T-helper 1 cell treated with Interleukin-12 subunit alpha and Interleukin-12 subunit beta and Interleukin-4 antibody, amounts not matched to agents 30 μg/mL and 1 μg/mL, for 36 hours (primary cell): ENCODE data around the gene RYR3.

ENCODE experiments used
- H3K27ac Mint-ChIP-seq: one replicate; pipeline ENCODE4 v1.8.0; 2021; ENCODE audit warnings: mild to moderate bottlenecking, mixed read lengths
- H3K27me3 Mint-ChIP-seq: one replicate; pipeline ENCODE4 v1.8.0; 2021; ENCODE audit warnings: low read depth, mixed read lengths
- H3K36me3 Mint-ChIP-seq: one replicate; pipeline ENCODE4 v1.8.0; 2021; ENCODE audit warnings: low read depth, mixed read lengths
- H3K4me1 Mint-ChIP-seq: one replicate; pipeline ENCODE4 v1.8.0; 2021; ENCODE audit warnings: low read depth, mixed read lengths
- H3K4me3 Mint-ChIP-seq: one replicate; pipeline ENCODE4 v1.8.0; 2021; ENCODE audit warnings: mild to moderate bottlenecking, moderate library complexity, mixed read lengths
- H3K9me3 Mint-ChIP-seq: one replicate; pipeline ENCODE4 v1.8.0; 2021; ENCODE audit warnings: mixed read lengths

The RYR3 gene

DNA sequence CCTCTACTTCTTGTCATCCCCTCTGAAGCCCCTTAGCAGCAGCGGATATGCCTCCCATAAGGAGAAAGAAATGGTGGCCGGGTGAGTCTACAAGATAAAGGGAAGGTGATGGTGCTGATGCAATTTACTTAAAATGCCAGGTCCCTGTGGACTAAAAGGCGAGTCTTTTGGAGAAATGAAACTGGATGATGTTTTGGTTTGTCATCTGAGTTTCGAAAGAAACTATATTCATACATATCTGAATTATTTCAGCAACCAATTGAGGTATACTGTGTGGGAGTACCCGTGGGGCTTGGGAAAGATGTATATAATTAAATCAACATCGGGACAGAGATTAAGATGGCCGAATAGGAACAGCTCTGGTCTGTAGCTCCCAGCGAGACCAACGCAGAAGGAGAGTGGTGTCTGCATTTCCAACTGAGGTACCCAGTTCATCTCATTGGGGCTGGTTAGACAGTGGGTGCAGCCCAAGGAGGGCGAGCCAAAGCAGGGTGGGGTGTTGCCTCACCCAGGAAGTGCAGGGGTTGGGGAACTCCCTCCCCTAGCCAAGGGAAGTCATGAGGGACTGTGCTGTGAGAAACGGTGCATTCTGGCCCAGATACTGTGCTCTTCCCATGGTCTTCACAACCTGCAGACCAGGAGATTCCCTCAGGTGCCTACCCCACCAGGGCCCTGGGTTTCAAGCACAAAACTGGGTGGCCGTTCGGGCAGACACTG is 446.9 kb downstream of the RYR3 start:
- Mint-ChIP-seq H3K9me3 (no peaks in the 10 kb centered on the region), H3K36me3 (no peaks in the 10 kb centered on the region), H3K4me3 (no peak overlapping the region), H3K27ac (no peak overlapping the region), H3K4me1 (no peaks in the 10 kb centered on the region), H3K27me3 (peaks cover 6% of the 10 kb centered on the region)

DNA sequence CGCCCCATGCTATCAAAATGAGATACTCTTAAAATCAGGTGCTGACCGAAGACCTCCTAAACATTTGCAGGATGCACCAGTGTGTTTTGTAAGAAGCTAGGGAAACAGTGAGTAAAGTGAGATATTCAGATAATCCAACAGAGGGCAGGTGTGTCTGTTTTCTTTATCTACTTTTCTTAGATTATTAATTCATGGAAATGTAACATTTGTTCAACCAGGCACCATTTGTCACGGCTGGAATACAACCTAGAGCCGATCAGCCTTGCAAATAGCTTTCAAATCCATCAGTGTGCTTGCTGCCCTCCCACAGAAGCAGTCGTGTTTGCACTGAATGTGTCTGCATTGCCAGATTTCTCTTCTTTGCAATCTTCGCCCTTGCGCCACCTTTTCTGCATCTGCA is 455.6 kb downstream of the RYR3 start:
- Mint-ChIP-seq H3K27me3 (no peaks in the 10 kb centered on the region), H3K27ac (no peak overlapping the region), H3K9me3 (no peaks in the 10 kb centered on the region), H3K36me3 (no peaks in the 10 kb centered on the region), H3K4me3 (no peak overlapping the region), H3K4me1 (no peaks in the 10 kb centered on the region)

DNA sequence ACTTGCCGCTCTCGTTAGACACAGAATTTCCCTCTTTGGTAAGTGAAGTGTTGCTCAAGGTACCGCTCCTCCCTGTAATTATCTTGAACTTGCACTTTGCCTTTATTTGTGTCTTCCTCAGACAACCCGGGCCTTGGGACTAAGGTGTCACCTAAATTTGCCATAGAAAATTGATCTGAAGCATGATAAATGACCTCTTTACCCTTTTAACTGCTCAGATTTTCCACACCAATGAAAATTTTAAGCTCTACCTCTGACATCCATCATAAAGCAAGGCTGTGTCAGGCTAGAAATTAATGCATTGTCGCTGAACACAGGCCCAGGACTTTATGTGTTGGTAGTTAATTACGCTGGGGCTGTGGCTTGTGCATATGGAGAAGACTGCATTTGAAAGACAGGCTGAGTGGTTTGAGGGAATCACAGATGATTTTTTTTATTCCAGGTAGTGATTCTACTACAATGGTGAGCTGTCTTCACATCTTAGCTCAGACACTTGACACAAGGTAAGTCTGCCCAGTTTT is 458.0 kb downstream of the RYR3 start:
- no peak overlapping the region for H3K27ac Mint-ChIP-seq
- H3K27me3 Mint-ChIP-seq: no peaks in the 10 kb centered on the region
- no peaks in the 10 kb centered on the region for H3K36me3 Mint-ChIP-seq
- H3K4me3 Mint-ChIP-seq: no peak overlapping the region
- no peaks in the 10 kb centered on the region for H3K4me1 Mint-ChIP-seq
- no peaks in the 10 kb centered on the region for H3K9me3 Mint-ChIP-seq

DNA sequence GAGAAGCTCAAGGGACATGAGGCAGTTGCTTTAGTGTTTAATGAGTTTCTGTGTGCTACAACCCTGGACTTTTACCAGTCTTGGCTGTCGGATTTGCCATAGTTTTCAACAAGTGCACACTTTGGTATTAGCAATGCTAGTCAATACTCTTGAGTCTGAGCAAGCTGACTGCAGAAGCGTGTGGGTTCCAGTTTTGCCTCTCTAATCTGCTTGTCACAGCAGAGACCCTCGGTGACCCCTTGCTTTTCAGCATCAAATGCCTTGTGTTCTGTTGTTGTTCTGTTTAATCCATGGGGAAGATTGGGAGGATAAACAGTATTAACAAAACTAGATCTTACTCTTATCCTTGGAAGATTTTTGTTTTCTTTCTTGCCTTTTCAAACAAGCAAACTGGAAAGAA is 463.2 kb downstream of the RYR3 start:
- Mint-ChIP-seq H3K4me3 (no peak overlapping the region), H3K27me3 (peaks cover 7% of the 10 kb centered on the region), H3K4me1 (no peaks in the 10 kb centered on the region), H3K27ac (no peak overlapping the region), H3K36me3 (no peaks in the 10 kb centered on the region), H3K9me3 (no peaks in the 10 kb centered on the region)

DNA sequence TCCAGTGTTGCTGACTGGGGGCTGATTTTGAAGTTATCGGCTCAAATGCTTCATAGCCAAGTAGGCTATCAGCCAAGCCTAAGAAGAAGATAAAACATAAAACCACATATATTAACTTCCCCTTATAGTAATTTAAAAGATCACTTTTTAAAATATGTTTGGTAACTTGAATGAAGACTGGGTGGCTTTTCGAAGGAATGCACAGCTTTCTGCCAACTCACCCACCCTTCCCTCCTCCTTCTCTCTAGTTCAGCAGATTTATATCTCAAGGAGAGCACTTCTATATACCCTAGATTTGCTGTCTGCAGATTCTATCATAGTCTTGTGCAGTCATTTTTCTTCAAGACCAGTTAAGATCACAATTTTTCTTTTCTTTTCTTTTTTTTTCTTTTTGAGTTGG is 468.1 kb downstream of the RYR3 start:
- no peaks in the 10 kb centered on the region for H3K9me3 Mint-ChIP-seq
- H3K27me3 Mint-ChIP-seq: peaks cover 6% of the 10 kb centered on the region
- H3K36me3 Mint-ChIP-seq: no peaks in the 10 kb centered on the region
- H3K27ac Mint-ChIP-seq: no peak overlapping the region
- H3K4me3 Mint-ChIP-seq: no peak overlapping the region
- no peaks in the 10 kb centered on the region for H3K4me1 Mint-ChIP-seq

DNA sequence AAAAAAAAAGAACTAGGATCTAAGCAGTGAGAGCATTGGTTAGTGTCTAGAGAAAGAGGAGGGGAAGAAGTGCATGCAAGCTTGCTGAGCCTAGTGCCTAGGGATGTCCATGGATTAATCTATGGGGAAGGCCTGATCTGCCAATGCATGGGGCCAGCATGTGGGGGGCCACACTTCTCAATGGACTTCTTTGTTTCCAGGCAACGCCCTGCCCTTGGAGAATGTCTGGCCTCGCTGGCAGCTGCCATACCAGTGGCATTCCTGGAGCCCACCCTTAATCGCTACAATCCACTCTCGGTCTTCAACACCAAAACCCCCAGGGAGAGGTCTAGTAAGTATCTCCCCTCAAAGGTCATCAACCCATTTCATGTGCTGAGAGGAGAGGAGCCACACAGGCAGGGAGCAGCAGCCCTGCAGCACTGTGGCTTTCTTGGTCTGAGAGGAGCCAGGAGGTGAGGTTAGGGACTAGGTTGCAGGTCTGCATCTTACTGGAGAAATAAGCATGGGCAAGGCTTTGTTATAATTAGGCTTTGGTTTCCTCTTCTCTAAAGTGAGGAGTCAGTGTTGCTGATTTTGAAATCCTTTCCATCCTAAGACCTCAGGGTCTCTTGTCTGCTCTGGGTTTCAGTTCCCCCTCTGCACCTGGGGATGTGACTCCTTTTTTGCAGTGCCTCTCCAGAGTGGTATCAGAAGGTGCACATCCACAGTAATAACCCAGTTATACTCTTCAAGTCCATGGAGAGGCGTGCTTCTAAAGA is 469.4 kb downstream of the RYR3 start:
- Mint-ChIP-seq H3K27me3 (peaks cover 4% of the 10 kb centered on the region), H3K9me3 (no peaks in the 10 kb centered on the region)

DNA sequence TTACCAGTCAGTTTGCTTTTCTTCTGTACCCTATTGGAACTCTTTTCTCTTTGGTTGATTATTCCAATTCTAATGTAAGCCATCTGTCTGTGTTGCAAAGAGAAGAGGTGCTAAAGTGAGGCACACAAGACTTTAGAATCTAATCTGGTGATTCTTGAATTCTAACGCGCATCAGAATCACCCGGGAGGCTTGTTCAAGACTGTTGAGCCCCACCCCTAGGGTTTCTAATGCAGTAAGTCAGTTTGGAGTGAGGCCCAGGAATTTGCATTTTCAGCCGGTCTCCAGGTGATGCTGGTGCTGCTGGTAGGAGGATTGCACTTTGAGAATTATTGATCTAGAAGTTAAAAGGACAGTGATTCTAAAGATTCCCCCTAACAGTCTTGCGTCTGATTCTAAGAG is 472.2 kb downstream of the RYR3 start:
- Mint-ChIP-seq H3K27me3 (no peaks in the 10 kb centered on the region), H3K9me3 (no peaks in the 10 kb centered on the region), H3K27ac (no peak overlapping the region), H3K4me3 (no peak overlapping the region), H3K4me1 (no peaks in the 10 kb centered on the region), H3K36me3 (no peaks in the 10 kb centered on the region)

More for the DNA sequence above, 469.4 kb downstream of the RYR3 start:
- Mint-ChIP-seq H3K36me3 (no peaks in the 10 kb centered on the region), H3K4me1 (no peaks in the 10 kb centered on the region), H3K4me3 (no peak overlapping the region), H3K27ac (no peak overlapping the region)

DNA sequence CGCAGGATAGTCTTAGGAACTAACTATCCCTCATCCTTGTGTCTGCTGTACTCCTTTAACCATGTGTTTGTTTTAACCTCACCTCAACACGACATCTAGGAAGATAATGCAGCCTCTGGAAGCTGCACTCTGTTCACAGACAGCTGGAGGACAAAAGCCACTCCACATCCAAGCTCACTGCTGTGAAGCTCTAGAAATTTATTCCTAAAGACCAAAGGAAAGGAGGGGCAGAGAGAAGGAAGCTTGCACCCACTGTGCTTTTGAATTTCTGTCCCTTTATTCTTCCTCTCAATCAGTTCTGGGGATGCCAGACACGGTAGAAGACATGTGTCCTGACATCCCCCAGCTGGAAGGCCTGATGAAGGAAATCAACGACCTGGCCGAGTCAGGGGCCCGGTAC is 474.6 kb downstream of the RYR3 start:
- Mint-ChIP-seq H3K4me1 (peaks cover 5% of the 10 kb centered on the region), H3K4me3 (no peak overlapping the region), H3K9me3 (no peaks in the 10 kb centered on the region), H3K27me3 (no peaks in the 10 kb centered on the region), H3K27ac (no peak overlapping the region), H3K36me3 (no peaks in the 10 kb centered on the region)

DNA sequence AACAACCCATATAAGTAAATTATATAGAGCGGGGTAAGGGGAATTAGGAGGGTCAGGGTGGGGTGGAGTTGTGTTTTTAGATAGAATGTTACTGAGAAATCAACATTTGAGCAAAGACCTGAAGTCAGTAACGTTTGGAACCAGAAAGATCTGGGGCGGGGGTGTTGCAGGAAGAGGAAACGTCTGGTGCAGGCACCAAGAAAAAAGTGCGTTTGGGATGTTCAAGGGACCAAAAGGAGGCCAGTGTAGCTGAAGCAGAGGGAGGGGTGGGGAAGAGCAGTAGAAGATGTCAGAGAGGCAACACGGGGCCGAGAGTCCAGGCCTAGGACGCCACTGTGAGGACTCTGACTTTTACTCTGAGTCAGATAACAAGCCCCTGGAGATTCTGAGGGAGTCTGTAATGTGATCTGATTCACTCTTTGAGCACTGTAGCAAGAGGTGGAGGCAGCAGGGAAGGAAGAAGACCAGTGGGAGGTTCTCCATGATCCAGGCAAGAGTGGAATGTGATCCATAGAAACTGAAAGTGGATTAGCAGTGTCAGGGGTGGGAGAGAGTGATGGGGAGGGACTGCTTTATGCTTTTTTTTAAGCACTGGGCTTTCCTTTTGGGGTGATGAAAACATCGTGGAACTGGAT is 478.3 kb downstream of the RYR3 start:
- H3K27ac Mint-ChIP-seq: no peak overlapping the region
- H3K4me3 Mint-ChIP-seq: no peak overlapping the region
- H3K4me1 Mint-ChIP-seq: peaks cover 5% of the 10 kb centered on the region
- no peaks in the 10 kb centered on the region for H3K27me3 Mint-ChIP-seq
- H3K9me3 Mint-ChIP-seq: no peaks in the 10 kb centered on the region
- no peaks in the 10 kb centered on the region for H3K36me3 Mint-ChIP-seq

DNA sequence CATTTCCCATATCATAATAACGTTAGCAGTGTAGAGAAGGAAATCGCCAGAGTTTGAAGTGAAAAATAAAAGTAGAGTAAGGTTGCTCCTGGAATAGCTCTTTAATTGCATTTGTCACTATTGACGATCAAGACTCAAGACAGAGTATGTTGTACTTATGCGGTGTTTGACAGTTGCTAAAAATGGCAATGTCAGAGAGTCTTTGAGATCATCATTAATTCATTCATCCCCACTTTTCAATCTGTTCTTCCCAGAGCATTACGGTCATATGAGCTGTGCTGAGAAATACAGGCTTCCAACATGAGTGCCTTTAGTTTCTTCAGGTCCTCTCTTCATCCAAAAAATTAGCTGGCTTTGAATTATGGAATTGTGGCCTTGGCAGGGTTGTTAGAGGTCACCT is 483.7 kb downstream of the RYR3 start:
- Mint-ChIP-seq H3K27ac (no peak overlapping the region), H3K9me3 (no peaks in the 10 kb centered on the region)

DNA sequence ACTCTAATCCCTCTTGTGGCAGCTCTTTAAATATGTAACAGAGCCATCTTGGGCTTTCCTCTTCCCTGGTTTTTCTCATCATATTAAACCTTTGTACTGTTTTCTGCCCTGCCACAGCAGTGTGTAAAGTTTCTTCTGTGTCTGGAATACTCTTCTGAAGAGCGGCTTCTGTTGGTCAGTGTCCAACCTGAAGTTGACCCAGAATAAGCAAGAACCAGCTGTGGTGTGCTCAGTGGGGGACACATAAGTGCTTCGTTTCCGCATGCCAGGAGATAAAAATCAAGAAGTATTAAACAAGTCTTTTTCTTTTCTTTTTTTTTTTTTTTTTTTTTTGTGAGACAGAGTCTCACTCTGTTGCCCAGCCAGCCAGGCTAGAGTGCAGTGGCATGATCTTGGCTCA is 484.3 kb downstream of the RYR3 start:
- H3K4me3 Mint-ChIP-seq: no peak overlapping the region

More for the DNA sequence above, 483.7 kb downstream of the RYR3 start:
- H3K4me3 Mint-ChIP-seq: no peak overlapping the region
- no peaks in the 10 kb centered on the region for H3K36me3 Mint-ChIP-seq
- no peaks in the 10 kb centered on the region for H3K4me1 Mint-ChIP-seq
- no peaks in the 10 kb centered on the region for H3K27me3 Mint-ChIP-seq

DNA sequence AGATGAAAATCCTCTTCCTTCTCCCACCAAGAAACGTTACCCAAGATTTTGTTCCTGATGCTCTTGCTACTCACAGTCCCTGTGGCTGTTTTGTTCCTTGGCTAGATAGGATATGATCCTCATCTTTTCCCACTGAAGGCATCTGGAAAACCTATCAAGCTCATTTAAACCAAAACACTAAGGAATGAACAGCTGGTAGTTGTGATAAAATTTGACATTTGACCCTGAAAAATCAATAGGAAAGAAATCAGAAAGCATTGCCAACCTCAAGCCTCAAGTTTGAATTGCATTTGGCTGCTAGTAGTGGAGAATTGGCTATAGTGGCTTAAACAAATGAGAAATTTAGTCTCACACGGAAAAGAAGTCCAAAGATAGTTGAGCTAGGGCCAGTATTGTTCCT is 486.9 kb downstream of the RYR3 start:
- H3K27ac Mint-ChIP-seq: no peak overlapping the region
- H3K36me3 Mint-ChIP-seq: no peaks in the 10 kb centered on the region

More for the DNA sequence above, 484.3 kb downstream of the RYR3 start:
- no peaks in the 10 kb centered on the region for H3K27me3 Mint-ChIP-seq
- H3K27ac Mint-ChIP-seq: no peak overlapping the region
- no peaks in the 10 kb centered on the region for H3K9me3 Mint-ChIP-seq
- H3K36me3 Mint-ChIP-seq: no peaks in the 10 kb centered on the region
- H3K4me1 Mint-ChIP-seq: no peaks in the 10 kb centered on the region

DNA sequence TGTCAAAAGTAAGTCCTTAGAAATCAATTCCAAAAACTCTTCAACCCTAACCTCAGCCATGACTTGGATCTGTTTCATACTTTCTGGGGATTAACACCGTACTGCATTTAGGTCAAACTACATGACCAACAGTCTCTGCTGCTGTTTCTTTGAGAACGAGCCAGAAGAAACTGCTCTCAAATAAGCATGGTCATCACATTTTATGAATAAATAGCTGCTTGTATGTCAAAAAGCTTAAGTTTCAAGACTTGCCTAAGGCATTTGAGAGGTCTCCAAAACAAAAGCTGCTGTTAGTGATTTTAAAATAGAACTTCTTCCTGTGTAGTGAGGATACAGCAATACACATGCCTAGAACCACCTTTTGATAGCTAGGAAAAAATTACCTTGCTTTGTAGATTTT is 491.2 kb downstream of the RYR3 start:
- Mint-ChIP-seq H3K27ac (no peak overlapping the region), H3K4me1 (no peaks in the 10 kb centered on the region), H3K27me3 (peaks cover 7% of the 10 kb centered on the region), H3K9me3 (no peaks in the 10 kb centered on the region), H3K36me3 (no peaks in the 10 kb centered on the region), H3K4me3 (no peak overlapping the region)

More for the DNA sequence above, 486.9 kb downstream of the RYR3 start:
- Mint-ChIP-seq H3K4me3 (no peak overlapping the region), H3K9me3 (no peaks in the 10 kb centered on the region), H3K27me3 (peaks cover 7% of the 10 kb centered on the region), H3K4me1 (no peaks in the 10 kb centered on the region)

DNA sequence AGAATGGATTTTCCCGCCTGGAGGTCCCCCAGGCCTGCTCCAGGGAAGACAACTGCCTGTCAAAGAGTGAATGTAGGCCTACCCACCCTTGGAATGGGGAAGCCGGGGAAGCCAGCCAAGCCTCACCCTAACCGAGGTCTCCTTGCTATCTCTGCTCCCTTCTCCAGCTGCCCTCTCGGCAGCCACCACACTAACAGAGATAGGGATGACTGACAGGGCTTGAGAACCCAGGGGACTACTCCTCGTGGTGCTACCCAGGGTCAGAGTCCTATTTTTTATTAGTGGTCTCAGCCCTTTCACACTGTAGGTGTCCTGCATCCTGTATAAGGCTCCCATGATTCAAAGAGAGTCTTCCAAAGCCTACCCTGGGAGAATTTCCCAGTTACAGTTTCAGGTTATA is 496.9 kb downstream of the RYR3 start:
- Mint-ChIP-seq H3K36me3 (no peaks in the 10 kb centered on the region), H3K4me1 (no peaks in the 10 kb centered on the region), H3K27me3 (no peaks in the 10 kb centered on the region), H3K9me3 (no peaks in the 10 kb centered on the region), H3K27ac (no peak overlapping the region), H3K4me3 (no peak overlapping the region)
